Caco-2 (cell line): ENCODE measurements around the gene FLT4. TPM values are rescaled to one million over a fixed set of nuclear protein-coding genes. Genes with fewer than 3 reads are reported as not detected.

Experiments used
- BruUV-seq: library from RNA; stranded (reverse); fragments of 400-500 nt; replicated peaks from 2 replicates; lab custom pipeline; 2021; lab: Mats Ljungman, UMichigan
- CTCF ChIA-PET: fragments of 300-600 bp; sonication (Branson Sonifier 250); formaldehyde crosslinking; loops from one replicate; lab custom pipeline; 2022; ENCODE audit warnings: antibody characterized with exemption; lab: Charles Lee
- POLR2A ChIA-PET: fragments of 300-600 bp; sonication (Branson Sonifier 250); formaldehyde crosslinking; loops from one replicate; lab custom pipeline; 2022; ENCODE audit warnings: antibody characterized with exemption; lab: Charles Lee
- DNase-seq, 2 experiments: peaks; one replicate each; pipeline versions ENCODE4 v3.0.0 to v3.0.0-alpha.2; 2020 to 2022
- H3K27me3 ChIP-seq: replicated peaks from 2 replicates; pipeline ENCODE4 v1.6.0; 2011; ENCODE audit warnings: low read length; ENCODE audit not compliant: control insufficient read depth, insufficient read depth
- H3K36me3 ChIP-seq: 2 replicates; pipeline ENCODE4 v1.5.1; 2011; ENCODE audit warnings: low read length; ENCODE audit not compliant: control insufficient read depth, insufficient read depth
- H3K4me1 ChIP-seq: fragments of 250-450 bp; sonication (Bioruptor Pico); 2 replicates; pipeline ENCODE4 v1.5.1; 2020; ENCODE audit warnings: mild to moderate bottlenecking
- H3K4me3 ChIP-seq: 2 replicates; pipeline ENCODE4 v1.5.1; 2011; ENCODE audit warnings: low read depth, mild to moderate bottlenecking, control low read depth, low read length
- H3K9me3 ChIP-seq: fragments of 250-450 bp; sonication (Bioruptor Pico); 2 replicates; pipeline ENCODE4 v1.5.1; 2020; ENCODE audit warnings: mild to moderate bottlenecking, moderate library complexity
- H3K27ac Mint-ChIP-seq: one replicate; pipeline ENCODE4 v1.8.0; 2022; ENCODE audit warnings: mixed read lengths; ENCODE audit not compliant: unreplicated experiment
- H3K27me3 Mint-ChIP-seq: one replicate; pipeline ENCODE4 v1.8.0; 2022; ENCODE audit warnings: mixed read lengths; ENCODE audit not compliant: insufficient read depth, unreplicated experiment
- H3K36me3 Mint-ChIP-seq: one replicate; pipeline ENCODE4 v1.8.0; 2022; ENCODE audit warnings: mild to moderate bottlenecking, mixed read lengths; ENCODE audit not compliant: insufficient read depth, unreplicated experiment
- H3K4me1 Mint-ChIP-seq: one replicate; pipeline ENCODE4 v1.8.0; 2022; ENCODE audit warnings: low read depth, mixed read lengths; ENCODE audit not compliant: unreplicated experiment
- H3K4me3 Mint-ChIP-seq: one replicate; pipeline ENCODE4 v1.8.0; 2022; ENCODE audit warnings: mild to moderate bottlenecking, moderate library complexity, mixed read lengths; ENCODE audit not compliant: unreplicated experiment
- H3K9me3 Mint-ChIP-seq: one replicate; pipeline ENCODE4 v1.8.0; 2022; ENCODE audit warnings: mixed read lengths; ENCODE audit not compliant: unreplicated experiment
- CTCF ChIP-seq, 2 experiments: fragments of 200-600 bp in 1 of 2; IDR thresholded peaks; 1 replicate in 1 of 2; 2 replicates in 1 of 2; pipeline versions ENCODE4 v1.5.1 to v1.8.0; 2011 to 2022; ENCODE audit warnings: antibody characterized with exemption in 1 of 2, control low read depth in 1 of 2, inconsistent platforms in 1 of 2, low read depth in 1 of 2, low read length in 1 of 2, mild to moderate bottlenecking in 1 of 2, moderate library complexity in 1 of 2; ENCODE audit not compliant: insufficient read depth in 1 of 2, severe bottlenecking in 1 of 2, unreplicated experiment in 1 of 2
- intact Hi-C: fragments of 100-400 bp; cut with micrococcal nuclease; formaldehyde crosslinking; loops from one replicate; pipeline ENCODE4 v1.10.0; 2022; ENCODE audit not compliant: unreplicated experiment
- total RNA-seq: library from RNA; stranded (reverse); gene quantifications from 2 replicates; pipeline ENCODE4 v1.2.3, GENCODE V29; 2022

The FLT4 gene
- total RNA-seq, 1 experiment from 2014 or later: not detected

GRCh38 chr5:180639741-180640610 is 9.4 kb downstream of the FLT4 start:
- Histone ChIP-seq H3K4me3 (no peak overlapping the region), H3K9me3 (no peaks in the 10 kb centered on the region), H3K36me3 (no peaks in the 10 kb centered on the region), H3K27me3 (no peaks in the 10 kb centered on the region; the same call in 1 of the 2 replicates), H3K4me1 (no peaks in the 10 kb centered on the region)
- Mint-ChIP-seq H3K9me3 (no peaks in the 10 kb centered on the region), H3K4me1 (no peaks in the 10 kb centered on the region), H3K27ac (no peak overlapping the region), H3K36me3 (no peaks in the 10 kb centered on the region), H3K4me3 (no peak overlapping the region), H3K27me3 (peaks cover 19% of the 10 kb centered on the region)
- peak in 1 of 2 experiments; percentile 27 for DNase-seq
- ChIA-PET CTCF (no interaction called here), POLR2A (no interaction called here)
- intact Hi-C loops: no loop called here
- no peak for TF ChIP-seq CTCF (IDR thresholded peaks at IDR 0.05; ENCODE audit: insufficient read depth in 1 of 2, low read depth in 1 of 2, low read length in 1 of 2, severe bottlenecking in 1 of 2, unreplicated experiment in 1 of 2)
- no TSS peak for BruUV-seq

GRCh38 chr5:180639287-180639686 is 10.1 kb downstream of the FLT4 start:
- BruUV-seq: no TSS peak
- no peak for TF ChIP-seq CTCF (IDR thresholded peaks at IDR 0.05; ENCODE audit: insufficient read depth in 1 of 2, low read depth in 1 of 2, low read length in 1 of 2, severe bottlenecking in 1 of 2, unreplicated experiment in 1 of 2)
- no peak overlapping the region for H3K4me3 ChIP-seq
- H3K4me1 Mint-ChIP-seq: no peaks in the 10 kb centered on the region
- H3K27me3 ChIP-seq: no peaks in the 10 kb centered on the region; the same call in 1 of the 2 replicates
- intact Hi-C loops: no loop called here
- no peak overlapping the region for H3K4me3 Mint-ChIP-seq
- no peak overlapping the region for H3K27ac Mint-ChIP-seq
- peaks cover 19% of the 10 kb centered on the region for H3K27me3 Mint-ChIP-seq
- no peaks in the 10 kb centered on the region for H3K36me3 ChIP-seq
- H3K9me3 ChIP-seq: no peaks in the 10 kb centered on the region
- H3K9me3 Mint-ChIP-seq: no peaks in the 10 kb centered on the region
- H3K36me3 Mint-ChIP-seq: no peaks in the 10 kb centered on the region
- DNase-seq: no peak
- H3K4me1 ChIP-seq: no peaks in the 10 kb centered on the region
- ChIA-PET CTCF (interaction anchor here (0.5 kb wide), 1 partner anchor 171 kb away, joined by 5 read pairs; no protein-coding TSS in a partner anchor), POLR2A (no interaction called here)

- CTCF ChIA-PET: no interaction called here
- BruUV-seq: no TSS peak
- H3K36me3 Mint-ChIP-seq: no peaks in the 10 kb centered on the region
These were observed 11.3 kb downstream of the FLT4 start for GRCh38 chr5:180637962-180638680.

More at GRCh38 chr5:180637962-180638680, 11.3 kb downstream of the FLT4 start:
- intact Hi-C loops: no loop called here
- peaks cover 16% of the 10 kb centered on the region for H3K27me3 Mint-ChIP-seq
- Histone ChIP-seq H3K27me3 (no peaks in the 10 kb centered on the region; the same call in 1 of the 2 replicates), H3K4me1 (no peaks in the 10 kb centered on the region), H3K36me3 (no peaks in the 10 kb centered on the region), H3K4me3 (no peak overlapping the region), H3K9me3 (no peaks in the 10 kb centered on the region)
- no peak overlapping the region for H3K27ac Mint-ChIP-seq
- DNase-seq: peak in 1 of 2 experiments; percentile 22
- H3K4me1 Mint-ChIP-seq: no peaks in the 10 kb centered on the region
- TF ChIP-seq CTCF (IDR thresholded peaks at IDR 0.05; ENCODE audit: insufficient read depth in 1 of 2, low read depth in 1 of 2, low read length in 1 of 2, severe bottlenecking in 1 of 2, unreplicated experiment in 1 of 2): no peak
- POLR2A ChIA-PET: no interaction called here
- H3K9me3 Mint-ChIP-seq: no peaks in the 10 kb centered on the region
- H3K4me3 Mint-ChIP-seq: no peak overlapping the region
